ENCODE data around the gene MLH3. TPM values are rescaled to one million over a fixed set of nuclear protein-coding genes. Genes with fewer than 3 reads are reported as not detected.

The MLH3 gene
- total and polyA plus RNA-seq, 2 donors (not counting 3 experiments of a cell fraction or from before 2014, with no cell fraction given), result 4.8 to 16.5 TPM

GRCh38 chr14:74979442-74980397 lies 71.5 kb downstream of the MLH3 start:
- intact Hi-C loops (cut with micrococcal nuclease) (loop anchor here (1.0 kb wide), 1 partner anchor 23 kb away; the partner anchor contains the start of gene EIF2B2), dilution Hi-C loops (cut with MboI; ENCODE audit: extremely low pct_ligation_motif_present, low sequenced_read_pairs) (no loop called here)
- Histone ChIP-seq H3K9me3 (replicated peaks; ENCODE audit: control insufficient read depth, insufficient read depth, low read length) (no peaks in the 10 kb centered on the region), H3K4me1 (ENCODE audit: control insufficient read depth, extremely low read depth, insufficient read depth, low read length) (peaks cover 53% of the 10 kb centered on the region), H3K79me2 (ENCODE audit: control insufficient read depth, insufficient read depth, low read length) (no peaks in the 10 kb centered on the region), H3K36me3 (ENCODE audit: control insufficient read depth in 2 of 2, extremely low read depth in 1 of 2, insufficient read depth in 2 of 2, low read length in 2 of 2) (no peaks in the 10 kb centered on the region), H2AFZ (ENCODE audit: low read depth, low read length) (no peak overlapping the region), H3K9ac (replicated peaks; ENCODE audit: extremely low read depth, insufficient read depth, low read length) (no peak overlapping the region), H3K27me3 (ENCODE audit: control insufficient read depth in 2 of 2, insufficient read depth in 2 of 2, low read length in 2 of 2) (no peaks in the 10 kb centered on the region), H3K27ac (ENCODE audit: insufficient read depth, low read depth, low read length) (peak overlapping the region; percentile 98), H3K4me2 (ENCODE audit: insufficient read depth, low read length) (no peak overlapping the region), H3K9me1 (replicated peaks; ENCODE audit: control insufficient read depth, extremely low read depth, insufficient read depth, low read length) (no peaks in the 10 kb centered on the region), H3K4me3 (replicated peaks in 1 of 3; ENCODE audit: insufficient read depth in 1 of 3, low read depth in 1 of 3, low read length in 3 of 3) (no peak overlapping the region), H4K20me1 (replicated peaks; ENCODE audit: control insufficient read depth, extremely low read depth, insufficient read depth, low read length) (no peaks in the 10 kb centered on the region)
- no peak for TF ChIP-seq JUN (IDR thresholded peaks at IDR 0.05; ENCODE audit: borderline replicate concordance, insufficient read depth, insufficient read length, low read depth)
- TF ChIP-seq CTCF (IDR thresholded peaks at IDR 0.05; ENCODE audit: extremely low read depth in 1 of 2, insufficient read depth in 1 of 2, low read depth in 1 of 2, low read length in 2 of 2), result peak in 1 of 2 donors; percentile 39
- TF ChIP-seq EZH2 (IDR thresholded peaks at IDR 0.05; ENCODE audit: borderline replicate concordance, low read depth, low read length, severe bottlenecking), result no peak
- DNase-seq (ENCODE audit: low read depth, low spot score), result peak; percentile 57
- ChIA-PET POLR2A (interaction anchor here (0.9 to 2.6 kb wide), 3 partner anchors 12 to 25 kb away, joined by 3 to 19 read pairs (median 7); partner anchors contain the start of gene PGF), CTCF (interaction anchor here (0.7 to 3.4 kb wide), 12 partner anchors 9 to 43 kb away, joined by 3 to 20 read pairs (median 5); partner anchors contain the start of gene PGF)
- no TSS peak for BruUV-seq (replicated peaks)
- FAIRE-seq, result peak; percentile 74

Measured in endothelial cell of umbilical vein (primary cell).